GM06990 (cell line): ENCODE results near the gene STK38.
"Not testable (repeated sequence)": the region's sequence is repeated elsewhere in the genome, so short reads cannot be mapped to it uniquely, and the experiment has no call there.

Experiments used
- DNase-seq: peaks from one replicate; pipeline ENCODE4 v3.0.0-alpha.2; 2011; ENCODE audit not compliant: insufficient read length; ENCODE audit errors: extremely low read depth
- H3K27me3 ChIP-seq: replicated peaks from 2 replicates; pipeline ENCODE4 v1.6.0; 2011; ENCODE audit warnings: low read length; ENCODE audit not compliant: control insufficient read depth, insufficient read depth
- H3K36me3 ChIP-seq: 2 replicates; pipeline ENCODE4 v1.5.1; 2011; ENCODE audit warnings: low read length; ENCODE audit not compliant: control insufficient read depth, insufficient read depth
- H3K4me3 ChIP-seq: replicated peaks from 2 replicates; pipeline ENCODE4 v1.5.1; 2011; ENCODE audit warnings: low read depth, mild to moderate bottlenecking, control low read depth, low read length
- TF ChIP-seq, protein P1 (sequence below): IDR thresholded peaks from 2 replicates; pipeline ENCODE4 v1.5.1; 2011; ENCODE audit warnings: low read length, control low read depth, mild to moderate bottlenecking, inconsistent platforms; ENCODE audit not compliant: insufficient read depth, poor library complexity, severe bottlenecking

The STK38 gene

DNA sequence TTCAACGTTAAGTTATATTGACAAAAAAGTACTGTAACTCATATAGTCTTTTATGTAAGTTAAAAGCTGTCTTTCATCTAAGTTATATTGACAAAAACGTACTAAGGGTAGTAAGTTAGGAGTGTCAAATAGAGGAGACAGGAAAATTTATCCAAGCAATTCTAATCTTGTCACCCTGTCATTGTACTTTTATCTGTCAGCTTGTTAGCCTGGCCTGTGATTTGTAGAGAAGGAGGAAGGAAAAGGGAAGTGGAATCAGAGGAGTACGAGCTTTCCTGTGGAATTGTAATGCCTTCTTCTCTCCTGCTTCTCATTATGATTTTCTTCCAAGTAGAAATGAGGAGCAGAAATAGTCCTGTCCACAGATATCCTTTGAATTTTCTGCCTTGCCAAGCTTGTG lies 85.6 kb downstream of the STK38 start:
- DNase-seq: no peak
- no peak overlapping the region for H3K4me3 ChIP-seq
- no peaks in the 10 kb centered on the region for H3K27me3 ChIP-seq
- TF ChIP-seq, protein P1, sequence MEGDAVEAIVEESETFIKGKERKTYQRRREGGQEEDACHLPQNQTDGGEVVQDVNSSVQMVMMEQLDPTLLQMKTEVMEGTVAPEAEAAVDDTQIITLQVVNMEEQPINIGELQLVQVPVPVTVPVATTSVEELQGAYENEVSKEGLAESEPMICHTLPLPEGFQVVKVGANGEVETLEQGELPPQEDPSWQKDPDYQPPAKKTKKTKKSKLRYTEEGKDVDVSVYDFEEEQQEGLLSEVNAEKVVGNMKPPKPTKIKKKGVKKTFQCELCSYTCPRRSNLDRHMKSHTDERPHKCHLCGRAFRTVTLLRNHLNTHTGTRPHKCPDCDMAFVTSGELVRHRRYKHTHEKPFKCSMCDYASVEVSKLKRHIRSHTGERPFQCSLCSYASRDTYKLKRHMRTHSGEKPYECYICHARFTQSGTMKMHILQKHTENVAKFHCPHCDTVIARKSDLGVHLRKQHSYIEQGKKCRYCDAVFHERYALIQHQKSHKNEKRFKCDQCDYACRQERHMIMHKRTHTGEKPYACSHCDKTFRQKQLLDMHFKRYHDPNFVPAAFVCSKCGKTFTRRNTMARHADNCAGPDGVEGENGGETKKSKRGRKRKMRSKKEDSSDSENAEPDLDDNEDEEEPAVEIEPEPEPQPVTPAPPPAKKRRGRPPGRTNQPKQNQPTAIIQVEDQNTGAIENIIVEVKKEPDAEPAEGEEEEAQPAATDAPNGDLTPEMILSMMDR: no peak
- peaks cover under 1% of the 10 kb centered on the region for H3K36me3 ChIP-seq

DNA sequence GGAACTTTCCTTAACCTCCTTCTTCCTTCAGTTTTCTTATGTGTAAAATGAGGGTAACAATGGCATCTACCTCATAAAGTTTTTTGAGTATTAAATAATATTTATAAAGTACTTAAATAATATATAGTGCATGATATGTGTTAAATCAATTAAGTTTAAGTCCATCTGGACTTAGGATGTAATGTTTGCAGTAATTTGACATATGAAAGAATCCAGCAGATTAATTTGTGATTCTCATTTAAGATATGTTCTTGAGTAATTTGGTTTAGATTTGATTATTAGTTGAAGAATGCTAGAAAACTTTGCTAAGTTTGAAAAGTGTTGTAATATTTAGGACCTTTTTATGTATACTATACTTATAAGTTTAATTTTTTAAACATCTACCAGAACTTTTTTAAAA lies 86.4 kb downstream of the STK38 start:
- no peaks in the 10 kb centered on the region for H3K27me3 ChIP-seq

DNA sequence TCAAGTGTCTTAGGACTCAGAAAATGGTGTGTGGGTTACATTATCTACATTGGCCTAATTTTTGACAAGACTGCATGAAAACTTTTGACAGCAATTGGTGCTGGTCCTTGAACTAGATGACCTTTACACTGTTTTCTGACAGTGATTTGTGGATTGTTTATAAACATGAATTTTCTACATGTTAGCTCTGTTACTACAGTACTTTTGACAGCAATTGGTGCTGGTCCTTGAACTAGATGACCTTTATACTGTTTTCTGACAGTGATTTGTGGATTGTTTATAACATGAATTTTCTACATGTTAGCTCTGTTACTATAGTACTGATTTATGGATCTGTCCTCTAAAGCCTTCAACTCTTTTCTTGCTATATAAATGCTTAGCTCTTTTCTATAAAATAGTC lies 87.8 kb downstream of the STK38 start:
- no peak for DNase-seq
- TF ChIP-seq, protein P1: no peak
- no peaks in the 10 kb centered on the region for H3K27me3 ChIP-seq
- H3K4me3 ChIP-seq: no peak overlapping the region
- peaks cover 2% of the 10 kb centered on the region for H3K36me3 ChIP-seq

More for the DNA sequence above, 86.4 kb downstream of the STK38 start:
- DNase-seq: no peak
- Histone ChIP-seq H3K36me3 (peaks cover 2% of the 10 kb centered on the region), H3K4me3 (no peak overlapping the region)
- TF ChIP-seq, protein P1: no peak

DNA sequence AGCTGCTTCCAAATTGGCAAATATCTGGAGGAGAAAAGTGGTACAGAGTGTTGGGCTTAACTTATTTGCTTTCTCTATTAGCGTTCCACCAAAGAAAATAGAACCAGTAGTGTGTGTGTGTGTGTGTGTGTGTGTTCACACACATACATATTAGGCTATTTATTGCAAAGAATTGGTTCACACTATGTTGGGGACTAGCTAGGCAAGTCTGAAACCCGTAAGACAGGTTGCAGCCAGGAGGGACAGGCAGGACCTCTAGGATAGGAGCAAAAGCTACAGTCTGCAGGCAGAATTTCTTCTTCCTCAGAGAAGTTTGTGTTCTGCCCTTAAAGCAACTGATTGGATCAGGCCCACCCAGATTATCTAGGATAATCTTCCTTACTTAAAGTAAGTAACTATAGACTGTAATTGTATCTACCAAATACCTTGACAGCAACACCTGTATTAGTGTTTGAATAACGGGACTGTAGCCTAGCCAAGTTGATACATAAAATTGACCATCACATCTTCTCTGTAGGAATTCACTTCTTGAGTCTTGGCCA lies 91.7 kb downstream of the STK38 start:
- H3K4me3 ChIP-seq: no peak overlapping the region
- no peak for DNase-seq
- TF ChIP-seq, protein P1: no peak
- H3K27me3 ChIP-seq: no peaks in the 10 kb centered on the region
- H3K36me3 ChIP-seq: peaks cover 2% of the 10 kb centered on the region

DNA sequence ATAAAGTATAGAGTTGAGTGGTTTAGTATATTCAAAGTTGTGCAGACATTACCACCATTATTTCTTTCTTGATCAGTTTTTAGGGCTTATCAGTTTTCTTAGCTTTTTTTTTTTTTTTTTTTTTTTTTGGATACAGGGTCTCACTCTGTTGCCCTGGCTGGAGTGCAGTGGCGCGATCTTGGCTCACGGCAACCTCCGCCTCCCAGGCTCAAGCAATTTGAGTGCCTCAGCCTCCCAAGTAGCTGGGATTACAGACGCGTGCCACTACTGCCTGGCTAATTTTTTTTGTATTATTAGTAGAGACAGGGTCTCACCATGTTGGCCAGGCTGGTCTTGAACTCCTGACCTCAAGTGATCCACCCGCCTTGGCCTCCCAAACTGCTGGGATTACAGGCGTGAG lies 94.4 kb downstream of the STK38 start:
- H3K36me3 ChIP-seq, H3K4me3 ChIP-seq, H3K27me3 ChIP-seq, DNase-seq: not testable (repeated sequence)

DNA sequence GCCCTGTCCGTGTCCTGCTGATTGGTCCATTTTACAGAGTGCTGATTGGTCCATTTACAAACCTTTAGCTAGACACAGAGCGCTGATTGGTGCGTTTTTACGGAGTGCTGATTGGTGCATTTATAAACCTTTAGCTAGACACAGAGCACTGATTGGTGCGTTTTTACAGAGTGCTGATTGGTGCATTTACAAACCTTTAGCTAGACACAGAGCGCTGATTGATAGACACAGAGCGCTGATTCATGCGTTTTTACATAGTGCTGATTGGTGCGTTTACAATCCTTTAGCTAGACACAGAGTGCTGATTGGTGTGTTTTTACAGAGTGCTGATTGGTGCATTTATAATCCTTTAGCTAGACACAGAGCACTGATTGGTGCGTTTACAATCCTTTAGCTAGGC lies 98.1 kb downstream of the STK38 start:
- H3K36me3 ChIP-seq, H3K4me3 ChIP-seq, DNase-seq, H3K27me3 ChIP-seq: not testable (repeated sequence)

DNA sequence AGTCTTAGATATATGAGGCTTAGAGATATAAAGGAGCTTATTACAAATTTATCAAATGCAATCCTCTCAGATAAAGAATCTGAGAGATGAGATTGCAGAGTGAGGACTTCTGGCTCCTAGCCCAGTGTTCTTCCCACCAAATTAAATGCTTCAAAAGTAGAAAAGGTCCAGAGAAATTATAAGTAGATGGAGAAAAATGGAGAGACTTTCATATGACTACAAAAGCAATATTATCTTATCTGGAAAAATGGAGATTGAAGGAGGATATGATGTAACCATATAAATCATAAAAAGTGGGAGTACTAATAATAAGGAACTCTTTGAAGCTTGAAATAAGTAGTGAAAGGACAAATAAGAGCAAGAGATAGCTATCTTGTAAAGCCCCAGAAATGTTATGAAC lies 101.7 kb downstream of the STK38 start:
- no peak overlapping the region for H3K4me3 ChIP-seq
- H3K36me3 ChIP-seq: no peaks in the 10 kb centered on the region; the same call in 1 of the 2 replicates
- DNase-seq: no peak
- TF ChIP-seq, protein P1: no peak
- H3K27me3 ChIP-seq: no peaks in the 10 kb centered on the region
